GM23338 (cell line): ENCODE data around the gene UFM1. TPM values are rescaled to one million over a fixed set of nuclear protein-coding genes. Genes with fewer than 3 reads are reported as not detected.

Source experiments
- ATAC-seq: fragments of 200-7000 bp; cut with Tn5 transposase; 3 replicates; pipeline ENCODE4 v1.9.1; 2020
- DNase-seq: peaks from one replicate; pipeline ENCODE4 v3.0.0-alpha.2; 2015; ENCODE audit warnings: low spot score
- H2AFZ ChIP-seq: fragments of 200-600 bp; sonication (generic); 2 replicates; pipeline ENCODE4 v1.8.0; 2016; ENCODE audit warnings: antibody characterized with exemption, mild to moderate bottlenecking, moderate library complexity
- H3F3A ChIP-seq: fragments of 200-600 bp; sonication (generic); replicated peaks from 2 replicates; pipeline ENCODE4 v1.8.0; 2017; ENCODE audit warnings: antibody characterized with exemption, mixed run types, low read depth
- H3K27ac ChIP-seq: fragments of 200-600 bp; sonication (generic); 2 replicates; pipeline ENCODE4 v1.6.1; 2016; ENCODE audit warnings: low read depth
- H3K27me3 ChIP-seq: fragments of 200-600 bp; sonication (generic); 2 replicates; pipeline ENCODE4 v1.8.0; 2016; ENCODE audit warnings: mild to moderate bottlenecking, mixed run types, moderate library complexity; ENCODE audit not compliant: insufficient read depth
- H3K36me3 ChIP-seq: fragments of 200-600 bp; sonication (generic); 2 replicates; pipeline ENCODE4 v1.8.0; 2016; ENCODE audit warnings: mild to moderate bottlenecking; ENCODE audit not compliant: insufficient read depth
- H3K4me1 ChIP-seq: fragments of 200-600 bp; sonication (generic); 2 replicates; pipeline ENCODE4 v1.8.0; 2016; ENCODE audit warnings: mild to moderate bottlenecking, moderate library complexity; ENCODE audit not compliant: insufficient read depth
- H3K4me2 ChIP-seq: fragments of 200-600 bp; sonication (generic); 2 replicates; pipeline ENCODE4 v1.7.1; 2017; ENCODE audit warnings: mixed run types
- H3K4me3 ChIP-seq: fragments of 200-600 bp; sonication (generic); 2 replicates; pipeline ENCODE4 v1.6.1; 2016; ENCODE audit warnings: mixed run types
- H3K79me2 ChIP-seq: fragments of 200-600 bp; sonication (generic); replicated peaks from 2 replicates; pipeline ENCODE4 v1.8.0; 2017; ENCODE audit warnings: mild to moderate bottlenecking; ENCODE audit not compliant: insufficient read depth
- H3K9me2 ChIP-seq: fragments of 200-600 bp; sonication (generic); 2 replicates; pipeline ENCODE4 v1.8.0; 2017; ENCODE audit not compliant: insufficient read depth
- H4K20me1 ChIP-seq: fragments of 200-600 bp; sonication (generic); replicated peaks from 2 replicates; pipeline ENCODE4 v1.8.0; 2017; ENCODE audit warnings: mild to moderate bottlenecking; ENCODE audit not compliant: insufficient read depth
- H3K27ac Mint-ChIP-seq: 2 replicates; pipeline ENCODE4 v1.8.0; 2020; ENCODE audit warnings: inconsistent platforms, mild to moderate bottlenecking, moderate library complexity, mixed read lengths
- H3K27me3 Mint-ChIP-seq: 3 replicates; pipeline ENCODE4 v1.8.0; 2022; ENCODE audit warnings: low read depth, mild to moderate bottlenecking, moderate library complexity, mixed read lengths, inconsistent platforms; ENCODE audit not compliant: insufficient read depth, poor library complexity
- H3K36me3 Mint-ChIP-seq: 3 replicates; pipeline ENCODE4 v1.8.0; 2021; ENCODE audit warnings: low read depth, mild to moderate bottlenecking, inconsistent platforms, moderate library complexity, mixed read lengths
- H3K4me1 Mint-ChIP-seq: 3 replicates; pipeline ENCODE4 v1.8.0; 2020; ENCODE audit warnings: mild to moderate bottlenecking, inconsistent platforms, mixed read lengths
- H3K4me3 Mint-ChIP-seq: 3 replicates; pipeline ENCODE4 v1.8.0; 2021; ENCODE audit warnings: moderate library complexity, mild to moderate bottlenecking, inconsistent platforms, mixed read lengths
- H3K9me3 Mint-ChIP-seq: 3 replicates; pipeline ENCODE4 v1.8.0; 2020; ENCODE audit warnings: moderate library complexity, mild to moderate bottlenecking, inconsistent platforms, mixed read lengths
- CREB1 ChIP-seq: fragments of 250-450 bp; sonication (Bioruptor Pico); IDR thresholded peaks from 2 replicates; pipeline ENCODE4 v1.5.0; 2020; ENCODE audit warnings: low read depth, mild to moderate bottlenecking, moderate library complexity
- EZH2 ChIP-seq: fragments of 200-600 bp; sonication (generic); IDR thresholded peaks from one replicate; pipeline ENCODE4 v1.8.0; 2017; ENCODE audit warnings: antibody characterized with exemption, mild to moderate bottlenecking, low read depth; ENCODE audit not compliant: unreplicated experiment
- EZH2phosphoT487 ChIP-seq: fragments of 200-600 bp; sonication (generic); IDR thresholded peaks from one replicate; pipeline ENCODE4 v1.8.1; 2018; ENCODE audit warnings: antibody characterized with exemption; ENCODE audit not compliant: unreplicated experiment
- JUNB ChIP-seq: IDR thresholded peaks from one replicate; pipeline ENCODE4 v1.6.1; 2016; ENCODE audit warnings: antibody characterized with exemption; ENCODE audit not compliant: unreplicated experiment
- NANOG ChIP-seq: IDR thresholded peaks from 2 replicates; pipeline ENCODE4 v1.6.1; 2016; ENCODE audit warnings: antibody characterized with exemption, borderline replicate concordance
- POLR2AphosphoS5 ChIP-seq: IDR thresholded peaks from 2 replicates; pipeline ENCODE4 v1.6.1; 2016; ENCODE audit warnings: antibody characterized with exemption, low read depth
- STAT1 ChIP-seq: IDR thresholded peaks from one replicate; pipeline ENCODE4 v1.6.1; 2016; ENCODE audit warnings: antibody characterized with exemption; ENCODE audit not compliant: unreplicated experiment
- ZNF114 ChIP-seq: fragments of 250-450 bp; sonication (Bioruptor Pico); IDR thresholded peaks from 2 replicates; pipeline ENCODE4 v1.5.0; 2020; ENCODE audit warnings: mild to moderate bottlenecking, moderate library complexity
- ZNF331 ChIP-seq: fragments of 250-450 bp; sonication (Bioruptor Pico); IDR thresholded peaks from 2 replicates; pipeline ENCODE4 v1.5.0; 2020; ENCODE audit warnings: low read depth, mild to moderate bottlenecking, moderate library complexity
- polyA plus RNA-seq: library from polyadenylated mRNA; unstranded; fragments of >200 nt; fragmentation: Nextera tagmentation; extraction: Ambion mirVana; gene quantifications from 2 replicates; pipeline ENCODE4 v1.2.1, GENCODE V29; 2016
- total RNA-seq: library from RNA; depleted of rRNA; stranded (reverse); fragments of >200 nt; shearing (Covaris generic); gene quantifications from 2 replicates; pipeline ENCODE4 v1.2.3, GENCODE V29; 2014
- TF ChIP-seq, protein P1 (sequence below): IDR thresholded peaks from one replicate; pipeline ENCODE4 v1.6.1; 2018; ENCODE audit warnings: antibody characterized with exemption; ENCODE audit not compliant: unreplicated experiment
- TF ChIP-seq, protein P2 (sequence below): fragments of 250-450 bp; sonication (Bioruptor Pico); IDR thresholded peaks from 2 replicates; pipeline ENCODE4 v1.5.0; 2020; ENCODE audit warnings: mild to moderate bottlenecking, moderate library complexity
- TF ChIP-seq, protein P3 (sequence below), 2 experiments: fragments of 200-600 bp in 1 of 2; sonication (generic) in 1 of 2; conservative IDR thresholded peaks; 2 replicates each; pipeline versions ENCODE4 v1.5.1 to v1.6.1; 2016 to 2017; ENCODE audit warnings: antibody characterized with exemption in 2 of 2, low read depth in 2 of 2, mild to moderate bottlenecking in 2 of 2, moderate library complexity in 1 of 2
- TF ChIP-seq, protein P4 (sequence below): IDR thresholded peaks from 2 replicates; pipeline ENCODE4 v1.6.1; 2016; ENCODE audit warnings: antibody characterized with exemption

UFM1 gene
- total and polyA plus RNA-seq, 2 experiments from 2014 or later, result 57.0 to 77.1 TPM

DNA sequence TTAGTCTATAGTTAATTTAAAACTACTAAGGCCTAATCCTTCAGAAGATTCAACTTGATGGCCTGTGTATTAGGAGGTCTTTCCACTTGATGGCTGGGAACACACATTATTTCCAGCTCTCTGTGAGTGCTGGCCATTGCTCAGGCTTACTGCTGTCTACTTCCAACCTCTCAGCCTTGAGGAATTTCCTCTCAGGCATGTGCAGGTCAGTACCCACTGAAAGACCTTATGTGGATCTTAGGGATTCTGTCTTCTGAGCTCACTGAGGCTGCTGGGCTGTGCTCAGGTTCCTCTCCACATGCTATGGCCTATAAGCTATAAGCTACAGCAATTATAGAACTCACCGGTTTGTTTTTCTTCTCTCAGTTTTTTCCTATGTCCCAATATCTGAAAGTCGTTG lies 11.6 kb upstream of the UFM1 start:
- no peak for DNase-seq
- Histone ChIP-seq H4K20me1 (no peaks in the 10 kb centered on the region), H3K4me2 (no peak overlapping the region), H3K79me2 (no peaks in the 10 kb centered on the region), H3K4me1 (peaks cover 29% of the 10 kb centered on the region), H3K9me2 (no peaks in the 10 kb centered on the region), H3K27ac (no peak overlapping the region), H3K36me3 (no peaks in the 10 kb centered on the region), H2AFZ (no peak overlapping the region), H3K4me3 (no peak overlapping the region), H3F3A (no peaks in the 10 kb centered on the region), H3K27me3 (no peaks in the 10 kb centered on the region)
- peak; percentile 50 for ATAC-seq
- no peak overlapping the region for H3K27ac Mint-ChIP-seq
- no peak overlapping the region for H3K4me3 Mint-ChIP-seq
- peaks cover 2% of the 10 kb centered on the region for H3K27me3 Mint-ChIP-seq
- TF ChIP-seq ZNF114 (CRISPR knock-in tag) (no peak), EZH2 (no peak), STAT1 (no peak), POLR2AphosphoS5 (no peak), CREB1 (no peak), JUNB (no peak), NANOG (no peak), ZNF331 (CRISPR knock-in tag) (no peak), EZH2phosphoT487 (no peak)
- TF ChIP-seq, protein P1, sequence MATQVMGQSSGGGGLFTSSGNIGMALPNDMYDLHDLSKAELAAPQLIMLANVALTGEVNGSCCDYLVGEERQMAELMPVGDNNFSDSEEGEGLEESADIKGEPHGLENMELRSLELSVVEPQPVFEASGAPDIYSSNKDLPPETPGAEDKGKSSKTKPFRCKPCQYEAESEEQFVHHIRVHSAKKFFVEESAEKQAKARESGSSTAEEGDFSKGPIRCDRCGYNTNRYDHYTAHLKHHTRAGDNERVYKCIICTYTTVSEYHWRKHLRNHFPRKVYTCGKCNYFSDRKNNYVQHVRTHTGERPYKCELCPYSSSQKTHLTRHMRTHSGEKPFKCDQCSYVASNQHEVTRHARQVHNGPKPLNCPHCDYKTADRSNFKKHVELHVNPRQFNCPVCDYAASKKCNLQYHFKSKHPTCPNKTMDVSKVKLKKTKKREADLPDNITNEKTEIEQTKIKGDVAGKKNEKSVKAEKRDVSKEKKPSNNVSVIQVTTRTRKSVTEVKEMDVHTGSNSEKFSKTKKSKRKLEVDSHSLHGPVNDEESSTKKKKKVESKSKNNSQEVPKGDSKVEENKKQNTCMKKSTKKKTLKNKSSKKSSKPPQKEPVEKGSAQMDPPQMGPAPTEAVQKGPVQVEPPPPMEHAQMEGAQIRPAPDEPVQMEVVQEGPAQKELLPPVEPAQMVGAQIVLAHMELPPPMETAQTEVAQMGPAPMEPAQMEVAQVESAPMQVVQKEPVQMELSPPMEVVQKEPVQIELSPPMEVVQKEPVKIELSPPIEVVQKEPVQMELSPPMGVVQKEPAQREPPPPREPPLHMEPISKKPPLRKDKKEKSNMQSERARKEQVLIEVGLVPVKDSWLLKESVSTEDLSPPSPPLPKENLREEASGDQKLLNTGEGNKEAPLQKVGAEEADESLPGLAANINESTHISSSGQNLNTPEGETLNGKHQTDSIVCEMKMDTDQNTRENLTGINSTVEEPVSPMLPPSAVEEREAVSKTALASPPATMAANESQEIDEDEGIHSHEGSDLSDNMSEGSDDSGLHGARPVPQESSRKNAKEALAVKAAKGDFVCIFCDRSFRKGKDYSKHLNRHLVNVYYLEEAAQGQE, result no peak
- TF ChIP-seq, protein P2, sequence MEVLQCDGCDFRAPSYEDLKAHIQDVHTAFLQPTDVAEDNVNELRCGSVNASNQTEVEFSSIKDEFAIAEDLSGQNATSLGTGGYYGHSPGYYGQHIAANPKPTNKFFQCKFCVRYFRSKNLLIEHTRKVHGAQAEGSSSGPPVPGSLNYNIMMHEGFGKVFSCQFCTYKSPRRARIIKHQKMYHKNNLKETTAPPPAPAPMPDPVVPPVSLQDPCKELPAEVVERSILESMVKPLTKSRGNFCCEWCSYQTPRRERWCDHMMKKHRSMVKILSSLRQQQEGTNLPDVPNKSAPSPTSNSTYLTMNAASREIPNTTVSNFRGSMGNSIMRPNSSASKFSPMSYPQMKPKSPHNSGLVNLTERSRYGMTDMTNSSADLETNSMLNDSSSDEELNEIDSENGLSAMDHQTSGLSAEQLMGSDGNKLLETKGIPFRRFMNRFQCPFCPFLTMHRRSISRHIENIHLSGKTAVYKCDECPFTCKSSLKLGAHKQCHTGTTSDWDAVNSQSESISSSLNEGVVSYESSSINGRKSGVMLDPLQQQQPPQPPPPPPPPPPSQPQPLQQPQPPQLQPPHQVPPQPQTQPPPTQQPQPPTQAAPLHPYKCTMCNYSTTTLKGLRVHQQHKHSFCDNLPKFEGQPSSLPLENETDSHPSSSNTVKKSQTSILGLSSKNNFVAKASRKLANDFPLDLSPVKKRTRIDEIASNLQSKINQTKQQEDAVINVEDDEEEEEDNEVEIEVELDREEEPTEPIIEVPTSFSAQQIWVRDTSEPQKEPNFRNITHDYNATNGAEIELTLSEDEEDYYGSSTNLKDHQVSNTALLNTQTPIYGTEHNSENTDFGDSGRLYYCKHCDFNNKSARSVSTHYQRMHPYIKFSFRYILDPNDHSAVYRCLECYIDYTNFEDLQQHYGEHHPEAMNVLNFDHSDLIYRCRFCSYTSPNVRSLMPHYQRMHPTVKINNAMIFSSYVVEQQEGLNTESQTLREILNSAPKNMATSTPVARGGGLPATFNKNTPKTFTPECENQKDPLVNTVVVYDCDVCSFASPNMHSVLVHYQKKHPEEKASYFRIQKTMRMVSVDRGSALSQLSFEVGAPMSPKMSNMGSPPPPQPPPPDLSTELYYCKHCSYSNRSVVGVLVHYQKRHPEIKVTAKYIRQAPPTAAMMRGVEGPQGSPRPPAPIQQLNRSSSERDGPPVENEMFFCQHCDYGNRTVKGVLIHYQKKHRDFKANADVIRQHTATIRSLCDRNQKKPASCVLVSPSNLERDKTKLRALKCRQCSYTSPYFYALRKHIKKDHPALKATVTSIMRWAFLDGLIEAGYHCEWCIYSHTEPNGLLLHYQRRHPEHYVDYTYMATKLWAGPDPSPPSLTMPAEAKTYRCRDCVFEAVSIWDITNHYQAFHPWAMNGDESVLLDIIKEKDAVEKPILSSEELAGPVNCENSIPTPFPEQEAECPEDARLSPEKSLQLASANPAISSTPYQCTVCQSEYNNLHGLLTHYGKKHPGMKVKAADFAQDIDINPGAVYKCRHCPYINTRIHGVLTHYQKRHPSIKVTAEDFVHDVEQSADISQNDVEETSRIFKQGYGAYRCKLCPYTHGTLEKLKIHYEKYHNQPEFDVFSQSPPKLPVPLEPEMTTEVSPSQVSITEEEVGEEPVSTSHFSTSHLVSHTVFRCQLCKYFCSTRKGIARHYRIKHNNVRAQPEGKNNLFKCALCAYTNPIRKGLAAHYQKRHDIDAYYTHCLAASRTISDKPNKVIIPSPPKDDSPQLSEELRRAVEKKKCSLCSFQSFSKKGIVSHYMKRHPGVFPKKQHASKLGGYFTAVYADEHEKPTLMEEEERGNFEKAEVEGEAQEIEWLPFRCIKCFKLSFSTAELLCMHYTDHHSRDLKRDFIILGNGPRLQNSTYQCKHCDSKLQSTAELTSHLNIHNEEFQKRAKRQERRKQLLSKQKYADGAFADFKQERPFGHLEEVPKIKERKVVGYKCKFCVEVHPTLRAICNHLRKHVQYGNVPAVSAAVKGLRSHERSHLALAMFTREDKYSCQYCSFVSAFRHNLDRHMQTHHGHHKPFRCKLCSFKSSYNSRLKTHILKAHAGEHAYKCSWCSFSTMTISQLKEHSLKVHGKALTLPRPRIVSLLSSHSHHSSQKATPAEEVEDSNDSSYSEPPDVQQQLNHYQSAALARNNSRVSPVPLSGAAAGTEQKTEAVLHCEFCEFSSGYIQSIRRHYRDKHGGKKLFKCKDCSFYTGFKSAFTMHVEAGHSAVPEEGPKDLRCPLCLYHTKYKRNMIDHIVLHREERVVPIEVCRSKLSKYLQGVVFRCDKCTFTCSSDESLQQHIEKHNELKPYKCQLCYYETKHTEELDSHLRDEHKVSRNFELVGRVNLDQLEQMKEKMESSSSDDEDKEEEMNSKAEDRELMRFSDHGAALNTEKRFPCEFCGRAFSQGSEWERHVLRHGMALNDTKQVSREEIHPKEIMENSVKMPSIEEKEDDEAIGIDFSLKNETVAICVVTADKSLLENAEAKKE, result no peak
- TF ChIP-seq, protein P3, sequence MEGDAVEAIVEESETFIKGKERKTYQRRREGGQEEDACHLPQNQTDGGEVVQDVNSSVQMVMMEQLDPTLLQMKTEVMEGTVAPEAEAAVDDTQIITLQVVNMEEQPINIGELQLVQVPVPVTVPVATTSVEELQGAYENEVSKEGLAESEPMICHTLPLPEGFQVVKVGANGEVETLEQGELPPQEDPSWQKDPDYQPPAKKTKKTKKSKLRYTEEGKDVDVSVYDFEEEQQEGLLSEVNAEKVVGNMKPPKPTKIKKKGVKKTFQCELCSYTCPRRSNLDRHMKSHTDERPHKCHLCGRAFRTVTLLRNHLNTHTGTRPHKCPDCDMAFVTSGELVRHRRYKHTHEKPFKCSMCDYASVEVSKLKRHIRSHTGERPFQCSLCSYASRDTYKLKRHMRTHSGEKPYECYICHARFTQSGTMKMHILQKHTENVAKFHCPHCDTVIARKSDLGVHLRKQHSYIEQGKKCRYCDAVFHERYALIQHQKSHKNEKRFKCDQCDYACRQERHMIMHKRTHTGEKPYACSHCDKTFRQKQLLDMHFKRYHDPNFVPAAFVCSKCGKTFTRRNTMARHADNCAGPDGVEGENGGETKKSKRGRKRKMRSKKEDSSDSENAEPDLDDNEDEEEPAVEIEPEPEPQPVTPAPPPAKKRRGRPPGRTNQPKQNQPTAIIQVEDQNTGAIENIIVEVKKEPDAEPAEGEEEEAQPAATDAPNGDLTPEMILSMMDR (conservative IDR thresholded peaks at IDR 0.05; ENCODE audit: low read depth in 2 of 2), result no peak
- TF ChIP-seq, protein P4, sequence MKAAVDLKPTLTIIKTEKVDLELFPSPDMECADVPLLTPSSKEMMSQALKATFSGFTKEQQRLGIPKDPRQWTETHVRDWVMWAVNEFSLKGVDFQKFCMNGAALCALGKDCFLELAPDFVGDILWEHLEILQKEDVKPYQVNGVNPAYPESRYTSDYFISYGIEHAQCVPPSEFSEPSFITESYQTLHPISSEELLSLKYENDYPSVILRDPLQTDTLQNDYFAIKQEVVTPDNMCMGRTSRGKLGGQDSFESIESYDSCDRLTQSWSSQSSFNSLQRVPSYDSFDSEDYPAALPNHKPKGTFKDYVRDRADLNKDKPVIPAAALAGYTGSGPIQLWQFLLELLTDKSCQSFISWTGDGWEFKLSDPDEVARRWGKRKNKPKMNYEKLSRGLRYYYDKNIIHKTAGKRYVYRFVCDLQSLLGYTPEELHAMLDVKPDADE, result no peak
- peaks cover 29% of the 10 kb centered on the region for H3K4me1 Mint-ChIP-seq
- no peaks in the 10 kb centered on the region for H3K9me3 Mint-ChIP-seq
- no peaks in the 10 kb centered on the region for H3K36me3 Mint-ChIP-seq
